Superior temporal gyrus (tissue), 1 donor: ENCODE results near the gene PDIA6.
"Not testable (repeated sequence)": the region's sequence is repeated elsewhere in the genome, so short reads cannot be mapped to it uniquely, and the experiment has no call there.

Experiments used
- DNase-seq: peaks from one replicate; pipeline ENCODE4 v3.0.0-alpha.2; 2016; ENCODE audit errors: extremely low spot score

The PDIA6 gene

GRCh38 chr2:10832203-10832936, 19.8 kb upstream of the PDIA6 start:
- peak; percentile 91 for DNase-seq

- DNase-seq: no peak
Measured at GRCh38 chr2:10831400-10831985, 18.9 kb upstream of the PDIA6 start.

GRCh38 chr2:10830641-10831399, 18.2 kb upstream of the PDIA6 start:
- no peak for DNase-seq

GRCh38 chr2:10830203-10830602, 17.6 kb upstream of the PDIA6 start:
- DNase-seq: no peak

- no peak for DNase-seq
Measured at GRCh38 chr2:10829299-10829698, 16.7 kb upstream of the PDIA6 start.

- no peak for DNase-seq
Measured at GRCh38 chr2:10828346-10828745, 15.8 kb upstream of the PDIA6 start.

- DNase-seq: no peak
Measured at GRCh38 chr2:10826625-10827024, 14.0 kb upstream of the PDIA6 start.

GRCh38 chr2:10826026-10826425, 13.4 kb upstream of the PDIA6 start:
- DNase-seq: no peak

GRCh38 chr2:10824191-10824590, 11.6 kb upstream of the PDIA6 start:
- DNase-seq: no peak

- no peak for DNase-seq
Measured at GRCh38 chr2:10820978-10821695, 8.6 kb upstream of the PDIA6 start.

- no peak for DNase-seq
Measured at GRCh38 chr2:10820562-10820961, 8.0 kb upstream of the PDIA6 start.

GRCh38 chr2:10819714-10820314, 7.2 kb upstream of the PDIA6 start:
- no peak for DNase-seq

GRCh38 chr2:10818984-10819383, 6.4 kb upstream of the PDIA6 start:
- no peak for DNase-seq

- not testable (repeated sequence) for DNase-seq
Measured at GRCh38 chr2:10818305-10818704, 5.7 kb upstream of the PDIA6 start.

GRCh38 chr2:10817413-10817812, 4.8 kb upstream of the PDIA6 start:
- DNase-seq: no peak

- peak; percentile 29 for DNase-seq
Measured at GRCh38 chr2:10814571-10815331, 2.2 kb upstream of the PDIA6 start.

GRCh38 chr2:10814142-10814541, 1.6 kb upstream of the PDIA6 start:
- no peak for DNase-seq

- peak; percentile 32 for DNase-seq
Measured at GRCh38 chr2:10813163-10814138, 866 bp upstream of the PDIA6 start.

GRCh38 chr2:10811517-10811916, 1.1 kb downstream of the PDIA6 start:
- DNase-seq: no peak
